Activated CD4-positive, alpha-beta T cell treated with anti-CD3 and anti-CD28 coated beads, Interleukin-2, amount 50 U/mL, for 1 hour (primary cell): Measurements from ENCODE around the gene LOXL3.

ENCODE experiments used
- DNase-seq: peaks from one replicate; pipeline ENCODE4 v3.0.0-alpha.2; 2020

Gene LOXL3

GRCh38 chr2:74504591-74504990 is 49.2 kb downstream of the LOXL3 start:
- no peak for DNase-seq

GRCh38 chr2:74503506-74504475 is 50.0 kb downstream of the LOXL3 start:
- DNase-seq = no peak

- DNase-seq = peak; percentile 23
These were observed 50.8 kb downstream of the LOXL3 start for GRCh38 chr2:74502720-74503505.

- no peak for DNase-seq
These were observed 51.5 kb downstream of the LOXL3 start for GRCh38 chr2:74502147-74502719.

GRCh38 chr2:74501335-74502071 is 52.2 kb downstream of the LOXL3 start:
- DNase-seq = no peak

- DNase-seq = no peak
These were observed 53.2 kb downstream of the LOXL3 start for GRCh38 chr2:74500578-74500946.

- no peak for DNase-seq
These were observed 53.7 kb downstream of the LOXL3 start for GRCh38 chr2:74499940-74500577.

- DNase-seq = peak; percentile 41
These were observed 54.3 kb downstream of the LOXL3 start, which contains the start of gene LBX2 for GRCh38 chr2:74499267-74499939. LBX2 (minus strand) TSS chr2:74499603; CDS start chr2:74499537, 66 bp downstream.

- DNase-seq = no peak
These were observed 55.1 kb downstream of the LOXL3 start for GRCh38 chr2:74498500-74499266.

- peak; percentile 27 for DNase-seq
These were observed 55.8 kb downstream of the LOXL3 start for GRCh38 chr2:74497777-74498499.

GRCh38 chr2:74496997-74497776 is 56.6 kb downstream of the LOXL3 start:
- no peak for DNase-seq

- DNase-seq = no peak
These were observed 58.3 kb downstream of the LOXL3 start for GRCh38 chr2:74495440-74495839.

- no peak for DNase-seq
These were observed 60.2 kb downstream of the LOXL3 start for GRCh38 chr2:74493546-74493945.

GRCh38 chr2:74491648-74492544 is 61.8 kb downstream of the LOXL3 start:
- no peak for DNase-seq

- no peak for DNase-seq
These were observed 63.8 kb downstream of the LOXL3 start for GRCh38 chr2:74489906-74490305.

GRCh38 chr2:74488643-74489481 is 64.9 kb downstream of the LOXL3 start:
- DNase-seq = no peak

GRCh38 chr2:74486141-74486540 is 67.6 kb downstream of the LOXL3 start:
- no peak for DNase-seq
